Fibroblast of villous mesenchyme (primary cell): ENCODE data around the gene YBX2. TPM values are rescaled to one million over a fixed set of nuclear protein-coding genes. Genes with fewer than 3 reads are reported as not detected.
"Not testable (repeated sequence)": the region's sequence is repeated elsewhere in the genome, so short reads cannot be mapped to it uniquely, and the experiment has no call there.

Experiments
- DNase-seq: peaks from one replicate; pipeline ENCODE4 v3.0.0-alpha.2; 2010; ENCODE audit warnings: low read depth
- H3K4me3 ChIP-seq: 2 replicates; pipeline ENCODE4 v1.5.1; 2011; ENCODE audit warnings: low read depth, mild to moderate bottlenecking, low read length
- total RNA-seq: library from RNA; depleted of rRNA; stranded (reverse); fragments of >200 nt; gene quantifications from 2 replicates; pipeline ENCODE4 v1.2.3, GENCODE V29; 2012
- TF ChIP-seq, protein P1 (sequence below): IDR thresholded peaks from 2 replicates; pipeline ENCODE4 v1.5.1; 2012; ENCODE audit warnings: low read depth, mild to moderate bottlenecking, low read length; ENCODE audit not compliant: insufficient read depth

Gene YBX2
- total RNA-seq, 1 donor, result not detected

DNA sequence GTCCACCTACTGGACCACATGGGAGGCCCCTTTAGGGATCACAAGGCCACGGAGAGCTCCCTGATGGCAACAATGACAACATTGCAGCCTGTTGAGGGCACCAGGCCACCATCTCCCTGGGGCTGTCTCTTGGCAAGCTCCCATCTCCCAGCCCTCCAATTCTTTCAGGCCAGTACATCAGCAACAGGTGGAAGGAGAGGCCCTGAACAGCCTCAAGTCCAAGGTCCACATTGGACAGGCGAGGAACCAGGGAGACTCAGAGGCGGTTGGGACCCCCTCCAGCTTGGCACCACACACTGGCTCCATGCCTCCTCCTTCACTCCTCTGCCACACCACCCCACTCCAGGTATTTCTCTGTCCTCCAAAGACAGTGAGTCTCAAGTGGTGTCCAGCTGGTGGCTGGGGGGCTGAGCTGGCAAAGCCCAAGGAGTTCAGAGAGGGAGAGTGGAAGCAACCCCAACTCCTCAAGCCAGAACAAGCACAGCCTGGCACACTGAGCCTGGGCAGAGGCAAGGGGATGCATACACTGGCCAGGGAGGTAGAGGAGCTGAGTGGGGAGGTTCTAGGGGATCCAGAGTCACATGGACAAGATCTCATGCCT is 40.6 kb upstream of the YBX2 start:
- TF ChIP-seq, protein P1, sequence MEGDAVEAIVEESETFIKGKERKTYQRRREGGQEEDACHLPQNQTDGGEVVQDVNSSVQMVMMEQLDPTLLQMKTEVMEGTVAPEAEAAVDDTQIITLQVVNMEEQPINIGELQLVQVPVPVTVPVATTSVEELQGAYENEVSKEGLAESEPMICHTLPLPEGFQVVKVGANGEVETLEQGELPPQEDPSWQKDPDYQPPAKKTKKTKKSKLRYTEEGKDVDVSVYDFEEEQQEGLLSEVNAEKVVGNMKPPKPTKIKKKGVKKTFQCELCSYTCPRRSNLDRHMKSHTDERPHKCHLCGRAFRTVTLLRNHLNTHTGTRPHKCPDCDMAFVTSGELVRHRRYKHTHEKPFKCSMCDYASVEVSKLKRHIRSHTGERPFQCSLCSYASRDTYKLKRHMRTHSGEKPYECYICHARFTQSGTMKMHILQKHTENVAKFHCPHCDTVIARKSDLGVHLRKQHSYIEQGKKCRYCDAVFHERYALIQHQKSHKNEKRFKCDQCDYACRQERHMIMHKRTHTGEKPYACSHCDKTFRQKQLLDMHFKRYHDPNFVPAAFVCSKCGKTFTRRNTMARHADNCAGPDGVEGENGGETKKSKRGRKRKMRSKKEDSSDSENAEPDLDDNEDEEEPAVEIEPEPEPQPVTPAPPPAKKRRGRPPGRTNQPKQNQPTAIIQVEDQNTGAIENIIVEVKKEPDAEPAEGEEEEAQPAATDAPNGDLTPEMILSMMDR, result no peak
- DNase-seq, result no peak

DNA sequence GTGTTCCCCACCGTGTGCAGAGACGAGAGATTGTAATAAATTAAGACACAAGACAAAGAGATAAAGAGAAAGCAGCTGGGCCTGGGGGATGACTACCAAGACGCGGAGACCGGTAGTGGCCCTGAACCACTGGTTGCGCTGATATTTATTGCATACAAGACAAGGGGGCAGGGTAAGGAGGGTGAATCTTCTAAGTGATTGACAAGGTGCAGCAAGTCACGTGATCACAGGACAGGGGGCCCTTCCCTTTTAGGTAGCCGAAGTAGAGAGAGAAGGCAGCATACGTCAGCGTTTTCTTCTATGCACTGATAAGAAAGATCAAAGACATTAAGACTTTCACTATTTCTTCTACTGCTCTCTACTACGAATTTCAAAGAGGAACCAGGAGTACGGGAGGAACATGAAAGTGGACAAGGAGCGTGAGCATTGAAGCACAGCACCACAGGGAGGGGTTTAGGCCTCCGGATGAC is 38.2 kb upstream of the YBX2 start:
- not testable (repeated sequence) for H3K4me3 ChIP-seq, DNase-seq

More for the DNA sequence above, 40.6 kb upstream of the YBX2 start:
- no peak overlapping the region for H3K4me3 ChIP-seq

DNA sequence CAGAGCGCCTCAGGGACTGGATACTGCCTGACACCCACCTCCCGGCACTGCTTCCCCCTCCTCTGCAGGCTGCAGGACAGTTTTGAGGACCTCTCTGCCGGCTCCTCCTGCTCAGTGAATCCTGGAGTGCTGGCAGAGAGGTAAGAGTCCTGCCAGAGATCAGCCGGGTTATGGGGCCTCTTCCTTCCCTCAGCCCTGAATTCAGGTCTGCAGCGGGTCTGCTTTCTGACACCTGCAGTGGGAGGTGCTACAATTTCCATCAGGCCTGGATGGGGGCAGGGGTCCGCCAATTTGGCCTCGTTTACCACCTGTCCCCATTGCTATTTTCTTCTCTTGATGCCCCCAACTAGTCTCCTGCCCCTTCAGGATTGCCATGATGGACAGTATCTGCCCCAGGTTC is 37.7 kb upstream of the YBX2 start:
- TF ChIP-seq, protein P1, result no peak
- no peak for DNase-seq
- H3K4me3 ChIP-seq, result no peak overlapping the region

DNA sequence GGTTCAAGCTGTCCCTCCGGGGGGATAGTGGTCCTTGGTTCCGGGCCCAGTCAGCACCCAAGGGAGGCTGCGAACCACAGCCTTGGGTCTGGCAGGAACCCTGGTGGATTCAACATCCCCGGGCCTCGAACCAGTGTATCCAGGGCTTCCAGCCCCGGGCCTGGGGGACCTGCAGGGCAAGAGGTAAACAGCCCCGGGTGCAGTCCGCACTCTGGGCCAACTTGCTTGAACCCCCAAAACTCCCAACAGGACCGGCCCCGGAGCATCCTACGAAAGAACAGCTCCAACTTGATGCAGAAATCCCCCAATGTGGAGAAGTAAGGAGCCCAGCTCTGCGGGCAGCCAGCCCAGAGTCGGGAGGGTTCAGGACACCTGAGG is 36.2 kb upstream of the YBX2 start:
- TF ChIP-seq, protein P1, result no peak
- DNase-seq, result no peak

DNA sequence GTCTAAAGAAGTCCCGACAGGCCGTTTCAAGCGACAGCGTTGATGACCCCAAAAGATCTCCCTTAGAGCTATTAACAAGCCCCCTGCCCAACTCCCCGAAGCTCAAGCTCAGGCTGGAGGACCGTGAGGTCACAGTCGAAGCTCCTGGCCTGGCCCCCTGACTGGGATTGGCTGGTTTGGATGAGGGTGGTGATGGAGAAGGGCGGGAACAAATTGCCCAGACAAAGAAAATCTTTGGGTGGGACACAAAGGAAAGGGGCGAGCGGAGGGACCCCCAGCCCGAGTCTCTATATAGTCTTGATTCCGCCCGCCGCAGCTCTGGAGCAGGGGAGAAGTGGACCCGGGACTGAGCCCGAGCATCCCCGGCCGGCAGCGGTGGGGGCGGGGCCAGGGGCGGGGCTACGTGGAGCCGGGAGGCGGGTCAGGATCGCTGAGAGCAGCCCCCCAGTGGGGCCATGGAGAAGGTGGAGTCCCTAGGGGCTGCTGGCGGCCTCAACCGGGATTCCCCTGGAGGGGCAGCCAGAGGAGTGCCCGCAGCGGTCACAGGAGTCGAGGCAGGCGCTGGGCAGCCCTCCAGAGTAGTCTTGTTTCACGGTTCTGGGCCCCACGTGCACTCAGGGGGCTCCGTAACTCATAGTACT is 35.7 kb upstream of the YBX2 start:
- H3K4me3 ChIP-seq, result peak overlapping the region; percentile 90
- TF ChIP-seq, protein P1, result no peak
- peak; percentile 74 for DNase-seq

More for the DNA sequence above, 36.2 kb upstream of the YBX2 start:
- peak overlapping the region; percentile 90 for H3K4me3 ChIP-seq

DNA sequence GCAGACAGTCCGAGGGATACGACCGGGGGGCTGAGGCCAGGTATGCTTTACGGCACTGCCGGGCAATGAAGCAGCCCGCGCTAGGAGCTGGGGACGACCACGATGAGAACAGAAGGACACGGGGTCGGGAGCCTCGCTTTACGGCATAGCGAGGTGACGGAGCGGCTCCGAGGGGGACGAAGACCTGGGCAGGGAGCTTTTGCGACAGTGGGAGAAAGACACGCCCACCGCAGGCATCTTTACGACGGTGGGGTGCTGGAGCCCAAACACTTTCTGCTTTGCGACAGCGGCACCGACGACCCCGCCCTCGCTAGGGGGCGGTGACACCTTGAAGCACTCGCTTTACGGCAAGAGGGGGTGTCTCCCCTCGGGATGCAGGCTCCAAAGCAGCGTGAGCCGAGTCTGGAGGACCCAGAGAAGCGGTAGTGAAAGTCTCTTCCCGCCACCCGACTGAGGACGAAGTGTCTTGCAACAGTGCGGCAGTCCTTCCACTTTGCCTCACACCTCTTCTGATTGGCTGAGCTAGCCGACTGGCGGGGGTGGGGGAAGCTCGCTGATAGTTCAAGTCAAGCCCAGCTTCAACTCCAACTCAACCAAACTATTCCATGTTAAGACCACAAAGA is 35.0 kb upstream of the YBX2 start:
- peak; percentile 99 for DNase-seq
- peak overlapping the region; percentile 90 for H3K4me3 ChIP-seq
- TF ChIP-seq, protein P1, result no peak

DNA sequence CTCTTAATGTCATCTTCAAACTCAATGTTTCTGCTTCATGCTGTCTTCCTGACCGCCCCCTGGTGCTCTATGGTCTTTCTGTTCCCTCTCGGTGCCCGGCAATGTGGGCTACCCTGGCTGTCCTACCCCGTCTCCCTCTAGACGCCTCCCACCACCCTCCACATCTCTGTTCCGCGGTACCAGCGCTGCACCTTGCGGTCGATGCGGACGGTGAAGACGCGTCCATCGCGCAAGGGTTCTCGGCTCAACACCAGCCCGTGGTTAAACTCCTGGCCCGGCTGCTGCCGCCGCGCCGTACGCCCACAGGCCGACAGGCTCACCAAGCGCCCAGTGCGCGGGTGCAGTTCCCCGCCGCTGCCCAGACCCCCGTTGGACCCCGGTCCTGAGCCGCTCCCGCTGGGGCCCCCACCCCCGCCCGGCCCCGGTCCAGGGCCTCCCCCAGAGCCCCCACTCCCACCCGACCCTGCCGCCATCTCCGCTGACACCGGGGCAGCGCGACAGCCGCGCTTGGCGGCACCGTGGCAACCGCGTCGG is 34.5 kb upstream of the YBX2 start, which contains the start of gene NEURL4:
Gene NEURL4 (minus strand): TSS at position 496 of the 534 bp plus-strand sequence. CDS start 23 bp downstream, at position 473.
- TF ChIP-seq, protein P1, result peak; percentile 13
- no peak for DNase-seq
- H3K4me3 ChIP-seq, result peak within 1 kb of the TSS; percentile 90
